HG02798 (cell line): Measurements from ENCODE around the gene NKAIN2.

ENCODE experiments used
- ATAC-seq: cut with Tn5 transposase; IDR thresholded peaks from one replicate; pipeline ENCODE4 v1.9.1; 2021; ENCODE audit warnings: mild to moderate bottlenecking; ENCODE audit not compliant: unreplicated experiment, poor library complexity

NKAIN2 gene

DNA sequence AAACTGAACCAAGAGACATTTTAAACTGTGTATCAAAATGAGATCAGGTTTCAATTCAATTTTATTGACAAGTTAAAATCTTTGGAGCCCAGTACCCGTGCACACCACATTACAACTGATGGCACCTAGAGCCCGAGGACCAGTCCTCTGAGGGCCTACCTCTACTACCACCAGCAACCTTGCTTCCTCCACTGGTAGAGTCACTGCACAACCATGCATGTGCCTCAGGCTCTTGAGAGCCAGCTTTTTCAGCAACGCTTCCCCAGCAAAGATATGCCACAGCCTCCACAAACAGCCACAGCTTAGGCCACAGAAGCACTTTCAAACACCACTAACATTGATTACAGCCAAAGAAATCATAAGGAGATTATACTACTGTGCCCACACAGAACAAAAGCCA is 830.0 kb downstream of the NKAIN2 start:
- ATAC-seq, result no peak

DNA sequence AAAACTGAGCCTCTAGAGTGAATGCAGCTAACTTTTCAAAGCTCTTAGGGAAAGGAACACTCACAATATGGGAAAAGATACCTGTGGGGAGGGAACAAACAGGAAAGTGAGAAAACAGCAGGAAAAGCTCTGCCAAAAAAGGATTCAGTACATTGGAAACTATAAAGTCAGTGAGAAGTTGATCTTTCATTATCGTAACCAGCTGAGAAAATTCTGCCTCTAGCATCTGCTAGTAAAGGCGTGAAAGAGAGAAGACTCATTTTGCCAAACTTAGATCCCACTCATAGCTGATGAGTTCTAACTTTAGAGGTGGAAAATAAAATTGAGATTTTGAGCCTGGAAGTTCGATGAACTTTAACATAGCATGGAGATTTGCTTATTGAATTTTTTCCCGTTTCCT is 836.8 kb downstream of the NKAIN2 start:
- ATAC-seq, result no peak

DNA sequence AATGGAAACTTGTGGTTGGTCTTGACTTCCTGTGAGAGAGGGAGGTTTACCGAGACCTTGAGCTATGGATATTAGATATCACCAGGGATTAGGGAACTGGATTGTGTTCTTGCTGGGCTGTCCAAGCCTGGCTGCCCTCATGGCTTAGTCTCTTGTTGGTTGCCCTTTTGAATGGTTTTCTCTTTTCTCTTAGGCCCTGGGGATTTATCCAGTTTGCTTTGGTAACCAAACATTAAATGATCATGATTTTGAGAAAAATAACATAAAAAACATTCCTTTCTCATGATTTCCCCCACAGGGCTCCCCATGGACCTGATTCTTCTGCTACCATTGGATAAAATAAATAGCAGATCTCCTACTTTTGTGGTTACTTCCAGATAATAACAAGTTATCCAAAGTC is 852.2 kb downstream of the NKAIN2 start:
- ATAC-seq, result no peak

DNA sequence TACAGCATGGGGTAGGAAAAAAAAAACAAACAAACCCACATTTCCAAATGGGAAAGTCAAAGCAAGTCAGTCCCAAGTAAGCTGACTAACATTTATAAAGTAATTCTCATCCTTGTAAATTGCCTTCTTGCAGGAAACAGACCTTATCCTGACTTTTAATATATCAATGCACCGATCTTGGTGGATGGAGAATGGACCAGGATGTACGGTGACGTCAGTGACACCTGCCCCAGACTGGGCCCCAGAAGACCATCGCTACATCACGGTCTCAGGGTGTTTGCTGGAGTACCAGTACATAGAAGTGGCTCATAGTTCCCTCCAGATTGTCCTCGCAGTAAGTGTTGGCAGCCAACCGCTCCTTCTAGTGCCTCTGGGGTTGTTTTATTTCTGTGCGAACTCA is 854.4 kb downstream of the NKAIN2 start:
- no peak for ATAC-seq

DNA sequence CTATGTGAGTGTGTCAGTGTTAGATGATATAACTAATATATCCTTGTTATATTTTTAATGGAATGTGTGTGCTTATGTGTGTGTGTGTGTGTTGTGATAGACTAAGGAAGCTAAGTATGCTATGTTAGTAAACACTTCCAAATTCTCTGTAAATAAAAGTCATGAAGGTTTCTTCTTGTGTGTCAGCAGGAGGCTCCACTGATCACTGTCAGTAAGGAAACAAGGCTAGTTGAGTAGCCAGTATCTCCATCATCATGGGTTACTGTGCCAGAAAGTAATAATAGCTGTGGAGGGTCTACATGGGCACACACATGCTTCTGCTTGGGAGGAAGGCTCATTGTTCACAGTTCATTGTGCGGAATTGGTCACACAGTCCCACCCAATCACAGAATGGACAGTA is 855.8 kb downstream of the NKAIN2 start:
- ATAC-seq, result no peak

DNA sequence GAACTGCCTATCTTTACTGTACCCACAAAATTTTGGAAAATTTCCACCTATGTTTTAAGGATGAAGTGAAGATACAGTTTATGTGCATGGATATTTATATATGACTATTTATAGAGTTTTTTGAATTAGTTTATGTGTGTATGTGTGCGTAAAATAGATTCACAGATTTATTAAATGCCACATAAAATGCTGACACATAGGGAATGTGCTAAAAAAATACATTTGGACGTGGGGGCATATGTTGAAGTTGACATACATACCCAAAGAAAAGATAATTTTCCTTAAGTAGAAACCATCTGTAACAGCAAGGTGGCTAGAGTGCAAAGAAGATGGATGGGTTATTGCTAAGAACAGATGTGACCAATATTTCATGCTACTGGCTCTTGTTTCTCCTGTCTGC is 856.5 kb downstream of the NKAIN2 start:
- no peak for ATAC-seq

DNA sequence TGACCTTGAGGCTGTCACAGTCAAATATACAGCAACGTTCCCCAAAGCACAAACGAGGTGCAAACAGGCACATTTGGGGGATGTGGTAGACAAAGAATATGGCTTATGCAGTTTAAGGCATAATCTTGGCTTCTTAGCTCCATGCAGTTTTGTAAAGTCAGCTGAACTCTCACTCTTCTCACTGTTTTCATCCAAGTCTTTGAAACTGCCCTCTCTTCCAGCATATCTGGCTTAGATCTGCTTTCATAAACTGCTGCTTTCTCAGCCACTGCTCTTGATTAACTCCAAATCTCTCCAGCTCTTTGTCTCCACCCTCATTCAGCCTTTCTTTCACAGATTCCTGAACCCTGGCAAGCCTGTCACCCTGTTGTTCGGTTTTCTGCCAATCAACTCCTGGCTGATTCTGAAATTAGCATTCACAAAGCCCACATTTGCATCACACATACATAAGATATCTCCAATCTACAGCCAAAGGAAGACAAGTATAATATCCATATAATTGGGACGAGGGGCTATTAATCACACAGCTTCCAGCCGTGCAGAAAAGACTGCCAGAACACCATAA is 857.5 kb downstream of the NKAIN2 start:
- no peak for ATAC-seq

DNA sequence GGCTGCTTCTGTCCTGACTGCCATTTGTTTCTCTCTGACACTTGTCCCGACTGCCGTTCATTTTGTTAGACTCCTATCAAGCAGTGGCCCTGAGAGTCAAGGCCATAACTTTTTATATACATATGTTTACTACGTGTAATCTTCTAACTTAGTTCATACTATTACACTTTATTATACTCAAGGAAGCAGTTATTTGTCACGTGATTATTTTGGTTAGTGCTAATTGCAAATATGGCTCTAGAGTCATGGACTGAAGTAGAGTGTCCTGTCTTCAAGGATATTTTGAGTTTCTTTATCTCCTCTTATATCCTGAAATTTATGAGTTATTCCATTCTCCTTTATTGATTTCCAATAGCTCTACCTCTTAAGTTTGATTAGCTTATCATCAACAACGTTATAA is 864.4 kb downstream of the NKAIN2 start:
- no peak for ATAC-seq

DNA sequence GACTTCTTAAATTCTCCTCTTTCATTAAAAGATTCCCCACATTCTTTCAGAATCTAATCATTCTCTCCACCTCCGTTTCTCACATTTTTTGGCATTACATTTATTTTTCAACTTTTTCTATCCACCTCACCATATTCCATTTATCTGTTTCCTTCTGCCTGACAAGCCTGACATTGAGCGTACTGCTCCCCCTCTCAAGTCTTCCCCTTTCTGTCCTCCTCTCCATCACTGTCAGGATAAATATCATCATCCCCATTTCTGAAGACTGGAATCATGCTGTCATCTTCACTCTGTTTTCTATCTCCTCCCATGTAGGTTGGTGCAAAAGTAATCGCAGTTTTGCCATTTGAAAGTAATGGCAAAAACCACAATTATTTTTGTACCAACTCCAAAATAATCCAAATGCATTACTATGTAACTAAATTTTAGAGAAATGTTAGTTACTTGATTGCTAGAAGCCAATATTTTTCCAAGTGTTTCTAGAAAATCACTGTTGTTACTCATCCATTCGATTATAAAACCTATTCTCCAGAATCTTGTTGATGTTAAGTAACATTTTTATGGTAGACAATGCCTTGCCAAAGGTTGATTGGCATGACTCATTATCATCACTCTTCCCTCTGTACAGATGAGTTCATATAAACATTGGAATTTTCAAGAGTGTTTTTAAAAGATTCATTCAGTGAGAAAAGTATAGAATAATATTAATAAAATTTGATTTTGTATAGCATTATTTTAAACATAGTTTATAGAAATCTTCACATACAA is 866.2 kb downstream of the NKAIN2 start:
- no peak for ATAC-seq

DNA sequence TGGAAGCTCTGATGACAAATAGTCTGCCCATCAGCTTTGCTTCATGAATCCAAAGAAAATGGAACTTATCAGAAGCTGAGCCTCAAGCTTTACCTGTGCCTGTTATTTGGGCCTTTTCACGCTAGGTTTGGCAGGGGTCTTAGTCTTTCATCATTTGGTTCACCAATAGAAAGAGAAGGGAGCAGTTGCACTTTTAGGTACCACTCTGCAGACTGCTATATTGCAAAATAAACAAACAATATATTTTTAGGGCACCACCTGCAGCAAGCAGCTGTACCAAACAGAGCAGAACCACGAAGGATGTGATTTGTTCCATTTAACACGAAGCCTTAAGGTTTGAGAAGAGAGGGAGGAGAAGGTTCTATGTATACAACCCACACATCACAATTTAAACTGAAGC is 867.1 kb downstream of the NKAIN2 start:
- ATAC-seq, result no peak

DNA sequence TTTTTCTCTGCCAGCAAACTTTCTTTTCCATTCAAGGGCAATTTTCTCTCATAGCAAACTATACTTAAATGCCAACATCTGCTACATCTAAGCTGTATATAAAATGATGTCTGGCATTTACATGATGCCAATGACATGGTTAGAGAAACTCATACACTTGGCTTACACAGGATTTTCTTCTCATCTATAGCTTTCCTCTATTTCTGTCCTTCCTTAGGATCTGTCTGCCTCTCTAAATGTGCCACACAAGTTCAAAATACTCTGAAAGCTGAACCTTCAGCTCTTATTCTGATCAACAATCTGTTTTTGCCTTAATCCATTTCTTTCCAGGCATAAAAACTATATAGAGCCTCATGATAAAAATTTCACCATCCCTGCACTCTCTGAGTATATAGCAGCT is 867.7 kb downstream of the NKAIN2 start:
- no peak for ATAC-seq

DNA sequence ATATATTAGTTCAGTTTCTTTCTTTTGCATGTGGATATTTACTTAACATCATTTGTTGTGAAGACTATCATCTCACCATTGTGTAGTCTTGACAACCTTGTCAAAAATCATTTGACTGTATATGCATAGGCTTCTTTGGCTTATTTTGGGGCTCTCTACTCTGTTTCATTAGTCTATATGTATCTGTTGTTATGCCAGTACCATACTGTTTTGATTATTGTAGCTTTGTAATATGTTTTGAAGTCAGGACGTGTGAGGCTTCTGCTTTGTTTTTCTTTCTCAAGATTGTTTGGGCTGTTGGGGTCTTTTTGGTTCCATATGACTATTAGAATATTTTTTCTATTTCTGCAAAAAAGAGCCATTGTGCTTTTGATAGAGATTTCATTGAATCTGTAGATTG is 870.4 kb downstream of the NKAIN2 start:
- no peak for ATAC-seq

DNA sequence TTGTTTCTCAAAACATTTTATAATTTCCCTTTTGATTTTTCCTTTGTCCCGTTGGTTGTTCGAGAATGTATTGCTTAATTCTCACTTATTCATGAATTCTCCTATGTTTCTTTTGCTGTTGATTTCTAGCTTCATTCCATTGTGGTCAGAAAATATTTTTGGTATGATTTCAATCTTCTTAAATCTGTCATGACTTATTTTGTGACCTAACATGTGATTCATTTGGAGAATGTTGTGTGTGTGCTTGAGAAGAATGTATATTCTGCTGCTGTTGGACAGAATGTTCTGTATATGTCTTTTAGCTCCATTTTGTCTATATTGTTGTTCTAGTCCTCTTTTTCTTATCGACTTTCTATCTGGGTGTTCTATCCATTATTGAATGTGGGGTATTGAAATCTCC is 872.4 kb downstream of the NKAIN2 start:
- ATAC-seq, result no peak

DNA sequence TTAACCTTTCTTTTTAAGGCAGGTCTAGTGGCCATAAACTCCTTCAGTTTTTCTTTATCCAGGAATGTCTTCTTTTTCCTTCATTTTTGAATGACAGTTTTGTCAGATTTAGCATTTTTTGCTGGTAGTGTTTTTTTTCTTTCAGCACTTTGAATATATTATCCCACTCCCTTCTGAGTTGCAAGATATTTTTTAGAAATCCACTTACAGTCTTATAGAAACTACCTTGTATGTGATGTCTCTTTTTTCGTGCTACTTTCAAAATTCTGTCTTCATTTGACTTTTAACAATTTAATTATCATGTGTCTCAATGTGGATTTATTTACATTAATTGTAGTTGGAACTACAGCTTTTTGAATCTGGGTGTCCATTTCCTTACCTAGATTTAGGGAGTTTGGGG is 874.2 kb downstream of the NKAIN2 start:
- no peak for ATAC-seq

DNA sequence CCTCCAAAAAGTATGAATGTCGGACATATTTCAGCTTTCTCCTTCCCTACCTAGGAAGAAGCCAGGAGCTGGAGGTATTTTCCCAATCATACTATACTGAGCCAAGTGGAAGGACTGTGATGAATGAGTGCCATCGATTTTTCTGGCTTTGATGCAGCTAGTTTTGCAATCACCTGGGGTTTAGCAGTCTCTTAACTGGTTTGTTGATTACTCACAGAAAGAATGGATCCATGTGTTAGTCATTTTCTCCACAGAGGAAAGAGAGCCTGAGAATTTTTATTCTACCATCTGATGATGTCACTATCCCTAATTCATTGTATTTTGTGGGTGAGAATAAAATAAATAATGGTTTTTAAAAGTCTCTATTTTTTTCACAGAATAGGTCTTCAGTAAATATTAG is 875.7 kb downstream of the NKAIN2 start:
- ATAC-seq, result no peak

DNA sequence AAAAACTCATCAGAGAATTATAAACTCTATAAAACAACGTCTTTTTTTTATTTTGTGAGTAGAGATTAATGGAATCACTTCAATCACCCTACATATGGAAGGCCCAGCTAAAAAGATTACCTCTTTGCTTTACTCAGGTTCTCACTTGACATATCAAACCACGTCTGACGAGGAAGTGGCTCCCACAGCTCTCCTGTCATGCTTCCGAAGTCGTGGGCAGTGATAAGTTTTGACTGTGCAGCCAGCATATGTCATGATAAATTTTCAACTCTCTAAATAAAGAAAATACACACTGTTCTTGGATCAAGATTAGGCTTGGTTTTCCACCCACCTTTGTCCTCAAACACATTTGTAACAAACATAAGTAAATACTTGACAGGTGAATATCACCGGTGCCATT is 879.1 kb downstream of the NKAIN2 start:
- no peak for ATAC-seq

DNA sequence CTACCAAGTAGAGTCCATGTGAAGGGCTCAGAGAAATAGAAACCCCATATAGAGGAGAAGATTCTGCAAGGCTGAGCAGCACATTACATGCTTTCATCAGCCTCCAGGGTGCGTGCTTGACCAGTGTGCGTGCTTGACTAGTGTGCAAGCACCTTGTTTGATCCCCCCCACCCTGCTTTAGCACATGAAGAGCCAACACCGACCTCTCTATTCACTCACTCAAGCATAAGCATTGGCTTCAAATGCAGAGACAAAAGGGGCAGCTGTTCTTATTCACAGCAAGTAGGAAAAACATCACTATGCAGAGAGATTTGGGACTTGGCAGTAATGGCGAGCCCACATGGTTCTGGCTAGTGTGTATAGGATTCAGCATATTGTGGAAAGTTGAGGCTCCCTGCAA is 879.8 kb downstream of the NKAIN2 start:
- ATAC-seq, result no peak

DNA sequence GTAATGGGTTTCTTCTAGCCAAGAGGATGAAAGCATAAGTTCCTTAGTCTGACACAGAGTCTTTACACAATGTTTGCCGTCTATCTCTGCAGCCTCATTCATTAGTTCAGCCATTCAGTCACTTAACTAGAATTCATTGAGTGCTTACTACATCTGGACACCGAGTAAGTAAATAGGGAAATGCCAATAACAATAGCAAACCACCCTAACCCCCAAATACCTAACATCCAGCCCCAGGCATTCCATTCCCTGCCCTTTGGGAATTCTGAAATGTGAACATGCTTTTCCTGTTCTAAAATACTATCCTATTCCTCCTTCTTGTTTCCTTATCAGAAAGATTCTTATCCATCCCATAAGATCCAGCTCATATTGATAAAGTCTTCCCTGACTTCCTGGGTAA is 881.0 kb downstream of the NKAIN2 start:
- ATAC-seq, result no peak

DNA sequence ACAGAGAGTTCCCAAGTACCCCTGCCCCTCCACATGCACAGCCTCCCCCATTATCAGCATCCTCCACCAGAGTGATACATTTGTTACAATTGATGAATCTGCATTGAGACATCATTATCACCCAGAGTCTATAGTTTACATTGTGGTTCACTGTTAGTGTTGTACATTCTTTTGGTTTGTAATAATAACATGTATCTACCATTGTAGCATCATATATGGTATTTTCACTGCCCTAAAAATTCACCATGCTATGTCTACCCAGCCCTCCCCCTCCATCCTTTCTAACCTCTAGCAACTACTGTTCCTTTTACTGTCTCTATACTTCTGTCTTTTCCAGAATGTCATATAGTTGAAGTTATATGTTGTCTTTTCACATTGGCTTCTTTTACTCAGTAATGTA is 884.7 kb downstream of the NKAIN2 start:
- ATAC-seq, result no peak

DNA sequence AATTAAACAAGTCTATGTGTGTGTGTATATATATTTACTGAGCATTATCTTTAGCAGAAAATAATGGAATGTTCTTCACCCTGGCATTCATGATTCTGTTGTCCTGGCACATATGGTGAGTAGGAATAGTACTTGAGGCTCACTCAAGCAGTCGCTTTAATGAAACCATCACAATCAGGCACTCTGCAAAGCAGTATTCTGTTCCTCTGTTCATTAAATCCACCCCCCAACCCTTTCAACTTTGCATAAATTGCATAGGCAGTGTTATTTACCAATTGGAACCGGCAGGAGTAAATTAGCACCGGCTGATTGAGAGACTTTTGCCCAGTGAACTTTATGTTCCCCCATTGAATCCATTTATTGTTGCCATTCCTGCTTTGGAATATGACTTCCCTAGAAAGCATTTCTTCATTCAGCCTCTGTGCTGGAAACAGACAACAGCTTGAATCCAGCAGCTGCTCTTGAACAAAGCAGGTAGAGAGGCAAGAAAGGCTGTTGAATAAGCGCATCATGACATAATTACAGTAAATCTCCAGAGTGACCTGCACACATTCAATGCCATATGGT is 890.6 kb downstream of the NKAIN2 start:
- ATAC-seq, result no peak

DNA sequence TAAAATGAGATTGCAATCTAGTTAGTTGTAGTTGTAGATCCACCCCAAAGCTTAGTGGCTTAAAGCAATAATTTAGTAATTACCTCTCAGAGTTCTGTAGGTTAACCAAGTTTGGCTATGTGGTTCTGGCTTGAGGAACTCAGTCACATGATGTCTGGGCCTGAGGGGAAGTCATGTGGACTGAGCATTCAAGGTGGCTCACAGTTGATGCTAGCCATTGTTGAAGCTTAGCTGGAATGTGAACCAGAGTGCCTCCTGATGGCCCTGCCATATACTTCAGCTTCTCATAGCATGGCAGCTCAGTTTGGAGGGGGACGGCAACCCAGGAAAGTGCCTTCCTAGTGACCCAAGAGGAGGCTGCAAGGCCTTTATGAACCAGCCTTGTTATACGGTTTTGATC is 895.4 kb downstream of the NKAIN2 start:
- no peak for ATAC-seq

DNA sequence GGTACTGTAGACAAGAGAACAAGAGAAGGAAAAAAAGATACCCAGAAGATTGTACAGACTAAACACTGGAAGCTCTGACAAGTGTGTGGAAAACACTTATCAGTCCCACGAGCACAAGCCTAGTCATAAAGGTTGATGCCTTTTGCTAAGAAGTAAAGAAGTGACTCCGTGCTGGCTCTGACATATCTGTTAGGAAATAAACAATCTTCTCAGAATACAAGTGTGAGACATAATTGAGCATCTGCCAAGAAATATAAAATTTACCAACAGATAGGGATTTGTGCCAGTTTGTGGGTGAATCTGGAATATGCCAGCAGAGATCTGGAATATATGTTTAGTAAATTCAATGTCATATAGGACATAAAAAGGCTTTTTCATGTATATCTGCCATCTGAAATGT is 899.9 kb downstream of the NKAIN2 start:
- ATAC-seq, result no peak
